Measurements from ENCODE around the gene FEM1B.

Gene FEM1B

GRCh38 chr15:68261241-68261640 is 16.3 kb upstream of the FEM1B start:
- no peak for DNase-seq

GRCh38 chr15:68261980-68262379 is 15.6 kb upstream of the FEM1B start:
- no peak for DNase-seq

GRCh38 chr15:68262514-68263356 is 14.8 kb upstream of the FEM1B start:
- DNase-seq = no peak

- DNase-seq = no peak
These were observed 13.3 kb upstream of the FEM1B start for GRCh38 chr15:68264282-68264681.

GRCh38 chr15:68265081-68265480 is 12.5 kb upstream of the FEM1B start:
- DNase-seq = no peak

- no peak for DNase-seq
These were observed 11.9 kb upstream of the FEM1B start for GRCh38 chr15:68265674-68266073.

- no peak for DNase-seq
These were observed 9.1 kb upstream of the FEM1B start for GRCh38 chr15:68268405-68268804.

- no peak for DNase-seq
These were observed 5.6 kb upstream of the FEM1B start for GRCh38 chr15:68271854-68272471.

GRCh38 chr15:68272721-68273271 is 4.7 kb upstream of the FEM1B start:
- no peak for DNase-seq

GRCh38 chr15:68274201-68274848 is 3.2 kb upstream of the FEM1B start:
- DNase-seq = no peak

GRCh38 chr15:68275165-68275746 is 2.3 kb upstream of the FEM1B start:
- DNase-seq = no peak

- DNase-seq = no peak
These were observed 877 bp upstream of the FEM1B start for GRCh38 chr15:68276668-68277067.

GRCh38 chr15:68277131-68277602 is 378 bp upstream of the FEM1B start:
- no peak for DNase-seq

- DNase-seq = no peak
These were observed 725 bp downstream of the FEM1B start for GRCh38 chr15:68278345-68278594.

- DNase-seq = no peak
These were observed 1.3 kb downstream of the FEM1B start for GRCh38 chr15:68278595-68279405.

GRCh38 chr15:68279779-68280753 is 2.5 kb downstream of the FEM1B start:
- no peak for DNase-seq

- no peak for DNase-seq
These were observed 3.5 kb downstream of the FEM1B start for GRCh38 chr15:68281008-68281407.

GRCh38 chr15:68283401-68283800 is 5.9 kb downstream of the FEM1B start:
- no peak for DNase-seq

GRCh38 chr15:68284616-68285258 is 7.2 kb downstream of the FEM1B start:
- no peak for DNase-seq

- DNase-seq = no peak
These were observed 7.9 kb downstream of the FEM1B start for GRCh38 chr15:68285259-68285980.

Measured in activated CD4-positive, CD25-positive, alpha-beta regulatory T cell treated with anti-CD3 and anti-CD28 coated beads, Interleukin-2, amount 50 U/mL, for 72 hours (primary cell).